ENCODE measurements around the gene FAM107B. TPM values are rescaled to one million over a fixed set of nuclear protein-coding genes. Genes with fewer than 3 reads are reported as not detected.
A peak's percentile ranks its signal among the peaks of the same experiment; 100 is the strongest.

Gene FAM107B
- total RNA-seq, 1 donor from 2014 or later = 286 TPM

- H3K4me3 Mint-ChIP-seq = no peak overlapping the region
- intact Hi-C loops (cut with micrococcal nuclease) = loop anchor here (2.0 kb wide), 1 partner anchor 14 kb away; no protein-coding TSS in a partner anchor
- DNase-seq = no peak
- ChIA-PET CTCF (no interaction called here), POLR2A (interaction anchor here (0.7 kb wide), 1 partner anchor 17 kb away, joined by 5 read pairs; no protein-coding TSS in a partner anchor)
- H3K4me1 Mint-ChIP-seq = peaks cover 87% of the 10 kb centered on the region
- peak overlapping the region; percentile 19 for H3K27ac Mint-ChIP-seq
- peaks cover 2% of the 10 kb centered on the region for H3K9me3 Mint-ChIP-seq
- TF ChIP-seq CTCF (IDR thresholded peaks at IDR 0.05) = no peak
- peaks cover 73% of the 10 kb centered on the region for H3K36me3 Mint-ChIP-seq (ENCODE audit: low read depth)
- ATAC-seq (ENCODE audit: low read depth) = no peak
- H3K27me3 Mint-ChIP-seq = no peaks in the 10 kb centered on the region
Measured at GRCh38 chr10:14570800-14571199, 203.9 kb downstream of the FAM107B start.

GRCh38 chr10:14569274-14570060, 205.2 kb downstream of the FAM107B start:
- Mint-ChIP-seq H3K9me3 (peaks cover 2% of the 10 kb centered on the region), H3K36me3 (ENCODE audit: low read depth) (peaks cover 72% of the 10 kb centered on the region), H3K27ac (peak overlapping the region; percentile 56), H3K4me3 (no peak overlapping the region), H3K4me1 (peaks cover 87% of the 10 kb centered on the region), H3K27me3 (no peaks in the 10 kb centered on the region)
- CTCF ChIA-PET = interaction anchor here (0.8 kb wide), 1 partner anchor 254 kb away, joined by 3 read pairs; no protein-coding TSS in a partner anchor
- intact Hi-C loops (cut with micrococcal nuclease) = loop anchor here (2.0 kb wide), 1 partner anchor 13 kb away; no protein-coding TSS in a partner anchor
- DNase-seq (no peak), ATAC-seq (ENCODE audit: low read depth) (no peak)
- no peak for TF ChIP-seq CTCF (IDR thresholded peaks at IDR 0.05)
- POLR2A ChIA-PET = no interaction called here

- intact Hi-C loops (cut with micrococcal nuclease) = no loop called here
- H3K27me3 Mint-ChIP-seq = no peaks in the 10 kb centered on the region
- ATAC-seq (ENCODE audit: low read depth) = no peak
- H3K27ac Mint-ChIP-seq = peak overlapping the region; percentile 4
- peaks cover 64% of the 10 kb centered on the region for H3K36me3 Mint-ChIP-seq (ENCODE audit: low read depth)
- no peak for TF ChIP-seq CTCF (IDR thresholded peaks at IDR 0.05)
- H3K4me1 Mint-ChIP-seq = peaks cover 90% of the 10 kb centered on the region
- H3K4me3 Mint-ChIP-seq = no peak overlapping the region
- ChIA-PET CTCF (no interaction called here), POLR2A (no interaction called here)
- peaks cover 2% of the 10 kb centered on the region for H3K9me3 Mint-ChIP-seq
- DNase-seq = no peak
Measured at GRCh38 chr10:14567421-14567820, 207.3 kb downstream of the FAM107B start.

GRCh38 chr10:14566498-14566897, 208.2 kb downstream of the FAM107B start:
- CTCF ChIA-PET = no interaction called here
- Mint-ChIP-seq H3K4me3 (no peak overlapping the region), H3K36me3 (ENCODE audit: low read depth) (peaks cover 59% of the 10 kb centered on the region)

More at GRCh38 chr10:14566498-14566897, 208.2 kb downstream of the FAM107B start:
- Mint-ChIP-seq H3K27ac (no peak overlapping the region), H3K9me3 (peaks cover 2% of the 10 kb centered on the region), H3K27me3 (no peaks in the 10 kb centered on the region), H3K4me1 (peaks cover 90% of the 10 kb centered on the region)
- intact Hi-C loops (cut with micrococcal nuclease) = no loop called here
- ATAC-seq (ENCODE audit: low read depth) (no peak), DNase-seq (no peak)
- TF ChIP-seq CTCF (IDR thresholded peaks at IDR 0.05) = no peak
- POLR2A ChIA-PET = no interaction called here

All from activated B cell treated with CpG ODN at 0.5 μM for 24 hours (primary cell).